ENCODE data around the gene C1orf21.

- TF ChIP-seq POLR2A (IDR thresholded peaks at IDR 0.05) (no peak), CTCF (IDR thresholded peaks at IDR 0.05) (no peak)
These were observed 22.2 kb downstream of the C1orf21 start for GRCh38 chr1:184409011-184409410.

Measured in body of pancreas (tissue), 4 donors.